Tibial nerve (tissue), 3 donors: ENCODE results near the gene ITGB6.

ENCODE experiments used
- CTCF ChIP-seq, 5 experiments: fragments of 200-600 bp in 3 of 5; fragments of 450-650 bp in 2 of 5; sonication (generic) in 3 of 5; IDR thresholded peaks; one replicate each; pipeline ENCODE4 v1.5.1; 2016 to 2019; ENCODE audit warnings: antibody characterized with exemption in 5 of 5, mild to moderate bottlenecking in 3 of 5, moderate library complexity in 2 of 5
- POLR2A ChIP-seq, 2 donors: fragments of 450-650 bp; IDR thresholded peaks; one replicate each; pipeline ENCODE4 v1.6.1; 2017; ENCODE audit warnings: antibody characterized with exemption in 2 of 2, mild to moderate bottlenecking in 2 of 2, moderate library complexity in 2 of 2

GRCh38 chr2:160105366-160105765 is 94.7 kb downstream of the ITGB6 start:
- no peak for TF ChIP-seq CTCF (IDR thresholded peaks at IDR 0.05)
- TF ChIP-seq POLR2A (IDR thresholded peaks at IDR 0.05), result no peak
